PC-3 (cell line): ENCODE data around the gene XPA. TPM values are rescaled to one million over a fixed set of nuclear protein-coding genes. Genes with fewer than 3 reads are reported as not detected.

Experiments used
- ATAC-seq: fragments of 200-7000 bp; cut with Tn5 transposase; 2 replicates; pipeline ENCODE4 v1.9.1; 2020; ENCODE audit warnings: mild to moderate bottlenecking, moderate library complexity
- BruUV-seq: library from RNA; stranded (reverse); fragments of 400-500 nt; replicated peaks from 2 replicates; lab custom pipeline; 2021; lab: Mats Ljungman, UMichigan
- CTCF ChIA-PET: fragments of 300-600 bp; sonication (Branson Sonifier 250); formaldehyde crosslinking; loops from one replicate; lab custom pipeline; 2022; ENCODE audit warnings: antibody characterized with exemption; lab: Charles Lee
- POLR2A ChIA-PET: fragments of 300-600 bp; sonication (Branson Sonifier 250); formaldehyde crosslinking; loops from one replicate; lab custom pipeline; 2022; ENCODE audit warnings: antibody characterized with exemption; ENCODE audit not compliant: unreplicated experiment; lab: Charles Lee
- DNase-seq: peaks from one replicate; pipeline ENCODE4 v3.0.0-alpha.2; 2015
- H2AFZ ChIP-seq: fragments of 300-600 bp; sonication (generic); 2 replicates; pipeline ENCODE4 v1.6.0; 2016; ENCODE audit warnings: antibody characterized with exemption, low read length
- H3F3A ChIP-seq: fragments of 300-600 bp; sonication (generic); one replicate; pipeline ENCODE4 v1.6.0; 2017; ENCODE audit warnings: antibody characterized with exemption, low read length, control low read depth, mild to moderate bottlenecking; ENCODE audit not compliant: unreplicated experiment
- H3K27ac ChIP-seq: fragments of 300-600 bp; sonication (generic); 2 replicates; pipeline ENCODE4 v1.5.1; 2016; ENCODE audit warnings: mild to moderate bottlenecking, low read length
- H3K27me3 ChIP-seq: fragments of 300-600 bp; sonication (generic); 2 replicates; pipeline ENCODE4 v1.6.1; 2016; ENCODE audit warnings: low read length, mixed read lengths
- H3K36me3 ChIP-seq: fragments of 300-600 bp; sonication (generic); 2 replicates; pipeline ENCODE4 v1.6.1; 2016; ENCODE audit warnings: low read depth, mixed run types, low read length, mixed read lengths
- H3K4me1 ChIP-seq: fragments of 300-600 bp; sonication (generic); 2 replicates; pipeline ENCODE4 v1.5.1; 2016; ENCODE audit warnings: low read length; ENCODE audit not compliant: insufficient read depth
- H3K4me2 ChIP-seq: fragments of 300-600 bp; sonication (generic); 2 replicates; pipeline ENCODE4 v1.6.0; 2016; ENCODE audit warnings: low read length
- H3K4me3 ChIP-seq: fragments of 300-600 bp; sonication (generic); 2 replicates; pipeline ENCODE4 v1.5.1; 2016; ENCODE audit warnings: mild to moderate bottlenecking, low read length, mixed read lengths
- H3K79me2 ChIP-seq: fragments of 300-600 bp; sonication (generic); 2 replicates; pipeline ENCODE4 v1.6.1; 2017; ENCODE audit warnings: low read length, mixed read lengths
- H3K9ac ChIP-seq: fragments of 300-600 bp; sonication (generic); 2 replicates; pipeline ENCODE4 v1.6.0; 2016; ENCODE audit warnings: mild to moderate bottlenecking, low read length
- H3K9me2 ChIP-seq: fragments of 300-600 bp; sonication (generic); replicated peaks from 2 replicates; pipeline ENCODE4 v1.6.1; 2016; ENCODE audit warnings: mixed run types, low read length, mixed read lengths
- H3K9me3 ChIP-seq: fragments of 300-600 bp; sonication (generic); 2 replicates; pipeline ENCODE4 v1.6.1; 2016; ENCODE audit warnings: low read length, mixed read lengths
- H4K20me1 ChIP-seq: fragments of 300-600 bp; sonication (generic); 2 replicates; pipeline ENCODE4 v1.6.1; 2016; ENCODE audit warnings: low read length, mixed read lengths
- EZH2 ChIP-seq: fragments of 300-600 bp; sonication (generic); IDR thresholded peaks from one replicate; pipeline ENCODE4 v1.6.1; 2017; ENCODE audit warnings: antibody characterized with exemption, mild to moderate bottlenecking, low read length; ENCODE audit not compliant: unreplicated experiment
- EZH2phosphoT487 ChIP-seq: fragments of 300-600 bp; sonication (generic); IDR thresholded peaks from 2 replicates; pipeline ENCODE4 v1.6.1; 2018; ENCODE audit warnings: mild to moderate bottlenecking, antibody characterized with exemption, low read length, borderline replicate concordance
- intact Hi-C: fragments of 100-400 bp; cut with micrococcal nuclease; formaldehyde crosslinking; loops from 2 replicates; pipeline ENCODE4 v1.9.0; 2023
- total RNA-seq: library from RNA; depleted of rRNA; stranded (reverse); fragments of >200 nt; gene quantifications from 2 replicates; pipeline ENCODE4 v1.2.3, GENCODE V29; 2014
- TF ChIP-seq, protein P1 (sequence below): fragments of 300-600 bp; sonication (generic); conservative IDR thresholded peaks from 2 replicates; pipeline ENCODE4 v1.5.1; 2017; ENCODE audit warnings: antibody characterized with exemption, low read depth, mild to moderate bottlenecking, low read length

The XPA gene
- total RNA-seq, 1 experiment from 2014 or later = 9.4 TPM

DNA sequence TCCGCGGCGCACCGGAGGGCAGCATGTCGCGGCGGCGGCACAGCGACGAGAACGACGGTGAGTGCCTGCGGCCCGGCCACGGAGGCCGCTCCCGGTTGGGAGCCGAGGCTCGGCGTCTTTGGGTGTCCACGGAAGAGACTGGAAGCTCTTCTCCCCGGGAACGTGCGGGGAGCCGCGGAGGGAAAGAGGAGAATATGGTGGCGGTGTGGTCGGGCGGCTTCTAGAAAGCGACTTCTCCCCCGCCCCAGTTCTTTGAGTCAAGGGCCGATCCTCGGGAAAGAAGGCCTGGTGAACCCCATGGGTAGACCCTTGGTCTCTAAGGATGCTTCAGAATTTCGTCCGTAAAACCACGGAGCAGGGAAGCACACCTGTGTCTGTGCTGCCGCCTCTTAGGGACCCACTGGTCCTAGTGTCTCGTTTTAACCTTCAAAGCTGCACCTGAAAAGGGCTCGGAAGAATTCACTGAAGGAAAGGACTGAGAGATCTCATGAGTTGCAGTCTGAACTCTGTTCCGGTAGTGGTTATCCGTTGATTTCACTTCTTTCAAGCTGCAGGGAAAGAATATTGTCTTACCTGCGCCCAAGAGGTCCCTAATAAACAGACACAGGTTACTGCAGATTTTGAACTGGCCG lies 63.2 kb downstream of the XPA start:
- DNase-seq = peak; percentile 6
- Histone ChIP-seq H3K79me2 (peaks cover 82% of the 10 kb centered on the region), H3K9me3 (no peaks in the 10 kb centered on the region), H4K20me1 (peaks cover 36% of the 10 kb centered on the region), H3K4me1 (peaks cover 16% of the 10 kb centered on the region), H3K4me3 (peak overlapping the region; percentile 96), H2AFZ (peak overlapping the region; percentile 80; the same call in 1 of the 2 replicates), H3K9ac (peak overlapping the region; percentile 94), H3K27ac (peak overlapping the region; percentile 89), H3K4me2 (peak overlapping the region; percentile 91), H3K9me2 (no peaks in the 10 kb centered on the region), H3K27me3 (no peaks in the 10 kb centered on the region), H3K36me3 (no peaks in the 10 kb centered on the region), H3F3A (no peaks in the 10 kb centered on the region)
- ChIA-PET POLR2A (interaction anchor here (0.7 to 1.1 kb wide), 3 partner anchors 12 to 925 kb away, joined by 3 to 11 read pairs (median 5); partner anchors contain the start of gene XPA), CTCF (interaction anchor here (0.6 kb wide), 1 partner anchor 19 kb away, joined by 3 read pairs; no protein-coding TSS in a partner anchor)
- intact Hi-C loops = loop anchor here (1.0 kb wide), 1 partner anchor 288 kb away; the partner anchor contains the start of gene TRMO
- peak; percentile 1; the same call in 1 of the 2 replicates for ATAC-seq
- TF ChIP-seq EZH2 = no peak
- no peak for TF ChIP-seq EZH2phosphoT487
- TF ChIP-seq, protein P1, sequence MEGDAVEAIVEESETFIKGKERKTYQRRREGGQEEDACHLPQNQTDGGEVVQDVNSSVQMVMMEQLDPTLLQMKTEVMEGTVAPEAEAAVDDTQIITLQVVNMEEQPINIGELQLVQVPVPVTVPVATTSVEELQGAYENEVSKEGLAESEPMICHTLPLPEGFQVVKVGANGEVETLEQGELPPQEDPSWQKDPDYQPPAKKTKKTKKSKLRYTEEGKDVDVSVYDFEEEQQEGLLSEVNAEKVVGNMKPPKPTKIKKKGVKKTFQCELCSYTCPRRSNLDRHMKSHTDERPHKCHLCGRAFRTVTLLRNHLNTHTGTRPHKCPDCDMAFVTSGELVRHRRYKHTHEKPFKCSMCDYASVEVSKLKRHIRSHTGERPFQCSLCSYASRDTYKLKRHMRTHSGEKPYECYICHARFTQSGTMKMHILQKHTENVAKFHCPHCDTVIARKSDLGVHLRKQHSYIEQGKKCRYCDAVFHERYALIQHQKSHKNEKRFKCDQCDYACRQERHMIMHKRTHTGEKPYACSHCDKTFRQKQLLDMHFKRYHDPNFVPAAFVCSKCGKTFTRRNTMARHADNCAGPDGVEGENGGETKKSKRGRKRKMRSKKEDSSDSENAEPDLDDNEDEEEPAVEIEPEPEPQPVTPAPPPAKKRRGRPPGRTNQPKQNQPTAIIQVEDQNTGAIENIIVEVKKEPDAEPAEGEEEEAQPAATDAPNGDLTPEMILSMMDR = no peak
- BruUV-seq = TSS peak; percentile 49

GRCh38 chr9:97632985-97633858 lies 63.9 kb downstream of the XPA start, which contains the start of the genes NCBP1 and TSTD2:
NCBP1 (plus strand) TSS chr9:97633821; CDS start chr9:97633882, 61 bp downstream.
TSTD2 (minus strand) TSS chr9:97633368; CDS start chr9:97627562, 5,806 bp downstream.
- Histone ChIP-seq H3K4me2 (peak within 1 kb of the TSS; percentile 91), H4K20me1 (peaks cover 32% of the 10 kb centered on the region), H3K9me3 (no peaks in the 10 kb centered on the region), H3K79me2 (peaks cover 80% of the 10 kb centered on the region), H2AFZ (peak within 1 kb of the TSS; percentile 80), H3K9me2 (no peaks in the 10 kb centered on the region), H3K4me1 (peaks cover 16% of the 10 kb centered on the region), H3K4me3 (peak within 1 kb of the TSS; percentile 96), H3K9ac (peak within 1 kb of the TSS; percentile 94), H3K36me3 (no peaks in the 10 kb centered on the region), H3K27ac (peak within 1 kb of the TSS; percentile 89), H3F3A (no peaks in the 10 kb centered on the region), H3K27me3 (no peaks in the 10 kb centered on the region)
- intact Hi-C loops = loop anchor here (1.0 kb wide), 1 partner anchor 289 kb away; the partner anchor contains the start of gene TRMO
- no TSS peak for BruUV-seq
- ATAC-seq = peak; percentile 91
- ChIA-PET CTCF (interaction anchor here (0.6 to 1.2 kb wide), 2 partner anchors 18 to 221 kb away, joined by 3 read pairs; partner anchors contain the start of gene TDRD7), POLR2A (interaction anchor here (0.6 to 1.1 kb wide), 6 partner anchors 13 to 924 kb away, joined by 3 to 11 read pairs (median 5); partner anchors contain the start of gene XPA)
- no peak for TF ChIP-seq EZH2phosphoT487
- TF ChIP-seq, protein P1 = no peak
- no peak for TF ChIP-seq EZH2
- DNase-seq = peak; percentile 94
